ENCODE data around the gene CDK5R2. TPM values are rescaled to one million over a fixed set of nuclear protein-coding genes. Genes with fewer than 3 reads are reported as not detected.

The CDK5R2 gene
- total RNA-seq, 2 experiments from 2014 or later, result not detected

DNA sequence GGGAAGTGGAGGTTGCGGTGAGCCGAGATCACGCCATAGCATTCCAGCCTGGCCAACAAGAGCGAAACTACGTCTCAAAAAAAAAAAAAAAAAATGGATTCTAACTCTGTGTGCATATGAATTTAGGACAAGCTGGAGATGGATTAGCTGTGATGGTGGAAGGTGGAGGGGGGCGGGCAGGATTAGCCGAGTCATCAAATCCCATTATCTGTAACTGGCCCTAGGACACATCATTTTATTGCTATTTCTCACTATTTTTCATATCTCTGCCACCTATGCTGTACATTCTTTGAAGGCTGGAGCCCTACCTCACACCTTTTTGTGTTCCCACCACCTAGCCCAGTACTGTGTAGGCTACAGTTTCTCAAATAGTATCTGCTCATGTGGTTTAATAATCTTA is 7.3 kb upstream of the CDK5R2 start:
- Mint-ChIP-seq H3K9me3 (no peaks in the 10 kb centered on the region), H3K27me3 (peaks cover 32% of the 10 kb centered on the region), H3K4me3 (no peak overlapping the region), H3K36me3 (ENCODE audit: low read depth) (no peaks in the 10 kb centered on the region), H3K4me1 (ENCODE audit: low read depth) (no peaks in the 10 kb centered on the region), H3K27ac (no peak overlapping the region)
- DNase-seq, result no peak
- CTCF ChIA-PET, result interaction anchor here (0.6 to 1.5 kb wide), 4 partner anchors 12 to 385 kb away, joined by 3 to 6 read pairs (median 4); no protein-coding TSS in a partner anchor
- intact Hi-C loops (cut with micrococcal nuclease), result no loop called here
- ATAC-seq, result no peak
- POLR2A ChIA-PET, result no interaction called here
- TF ChIP-seq, protein P1, sequence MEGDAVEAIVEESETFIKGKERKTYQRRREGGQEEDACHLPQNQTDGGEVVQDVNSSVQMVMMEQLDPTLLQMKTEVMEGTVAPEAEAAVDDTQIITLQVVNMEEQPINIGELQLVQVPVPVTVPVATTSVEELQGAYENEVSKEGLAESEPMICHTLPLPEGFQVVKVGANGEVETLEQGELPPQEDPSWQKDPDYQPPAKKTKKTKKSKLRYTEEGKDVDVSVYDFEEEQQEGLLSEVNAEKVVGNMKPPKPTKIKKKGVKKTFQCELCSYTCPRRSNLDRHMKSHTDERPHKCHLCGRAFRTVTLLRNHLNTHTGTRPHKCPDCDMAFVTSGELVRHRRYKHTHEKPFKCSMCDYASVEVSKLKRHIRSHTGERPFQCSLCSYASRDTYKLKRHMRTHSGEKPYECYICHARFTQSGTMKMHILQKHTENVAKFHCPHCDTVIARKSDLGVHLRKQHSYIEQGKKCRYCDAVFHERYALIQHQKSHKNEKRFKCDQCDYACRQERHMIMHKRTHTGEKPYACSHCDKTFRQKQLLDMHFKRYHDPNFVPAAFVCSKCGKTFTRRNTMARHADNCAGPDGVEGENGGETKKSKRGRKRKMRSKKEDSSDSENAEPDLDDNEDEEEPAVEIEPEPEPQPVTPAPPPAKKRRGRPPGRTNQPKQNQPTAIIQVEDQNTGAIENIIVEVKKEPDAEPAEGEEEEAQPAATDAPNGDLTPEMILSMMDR (IDR thresholded peaks at IDR 0.05), result no peak

DNA sequence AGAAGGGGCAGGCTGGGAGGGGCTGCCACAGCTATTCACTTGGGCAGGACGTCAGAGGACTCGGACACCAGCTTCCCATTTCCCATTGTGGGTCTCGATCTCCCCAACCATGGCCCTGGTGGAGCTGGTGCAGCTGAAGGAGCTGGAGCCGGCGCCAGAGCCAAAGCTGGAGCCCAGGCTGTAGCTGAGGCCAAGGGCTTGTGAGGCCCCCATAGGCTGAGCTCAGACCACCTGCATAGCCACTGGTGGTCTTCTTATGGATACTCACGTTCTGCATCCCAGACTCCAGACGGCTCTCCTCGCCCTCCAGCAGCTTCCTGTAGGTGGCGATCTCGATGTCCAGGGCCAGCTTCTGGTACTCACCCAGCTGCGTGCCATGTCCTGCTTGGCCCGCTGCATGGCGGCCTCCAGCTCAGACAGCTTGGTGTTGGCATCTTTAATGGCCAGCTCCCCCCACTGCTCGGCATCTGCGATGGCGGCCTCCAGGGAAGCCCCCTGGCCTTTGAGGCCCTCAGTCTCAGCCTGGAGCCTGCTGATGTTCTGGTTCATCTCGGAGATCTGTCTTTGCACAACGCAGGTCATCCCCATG is 6.0 kb upstream of the CDK5R2 start:
- ChIA-PET CTCF (interaction anchor here (0.6 to 1.5 kb wide), 5 partner anchors 22 to 110 kb away, joined by 3 to 6 read pairs (median 3); no protein-coding TSS in a partner anchor), POLR2A (no interaction called here)
- DNase-seq, result no peak
- Mint-ChIP-seq H3K4me3 (no peak overlapping the region), H3K27ac (no peak overlapping the region), H3K27me3 (peaks cover 41% of the 10 kb centered on the region), H3K9me3 (no peaks in the 10 kb centered on the region), H3K36me3 (ENCODE audit: low read depth) (no peaks in the 10 kb centered on the region), H3K4me1 (ENCODE audit: low read depth) (no peaks in the 10 kb centered on the region)
- TF ChIP-seq, protein P1 (IDR thresholded peaks at IDR 0.05), result no peak
- intact Hi-C loops (cut with micrococcal nuclease), result no loop called here
- no peak for ATAC-seq

DNA sequence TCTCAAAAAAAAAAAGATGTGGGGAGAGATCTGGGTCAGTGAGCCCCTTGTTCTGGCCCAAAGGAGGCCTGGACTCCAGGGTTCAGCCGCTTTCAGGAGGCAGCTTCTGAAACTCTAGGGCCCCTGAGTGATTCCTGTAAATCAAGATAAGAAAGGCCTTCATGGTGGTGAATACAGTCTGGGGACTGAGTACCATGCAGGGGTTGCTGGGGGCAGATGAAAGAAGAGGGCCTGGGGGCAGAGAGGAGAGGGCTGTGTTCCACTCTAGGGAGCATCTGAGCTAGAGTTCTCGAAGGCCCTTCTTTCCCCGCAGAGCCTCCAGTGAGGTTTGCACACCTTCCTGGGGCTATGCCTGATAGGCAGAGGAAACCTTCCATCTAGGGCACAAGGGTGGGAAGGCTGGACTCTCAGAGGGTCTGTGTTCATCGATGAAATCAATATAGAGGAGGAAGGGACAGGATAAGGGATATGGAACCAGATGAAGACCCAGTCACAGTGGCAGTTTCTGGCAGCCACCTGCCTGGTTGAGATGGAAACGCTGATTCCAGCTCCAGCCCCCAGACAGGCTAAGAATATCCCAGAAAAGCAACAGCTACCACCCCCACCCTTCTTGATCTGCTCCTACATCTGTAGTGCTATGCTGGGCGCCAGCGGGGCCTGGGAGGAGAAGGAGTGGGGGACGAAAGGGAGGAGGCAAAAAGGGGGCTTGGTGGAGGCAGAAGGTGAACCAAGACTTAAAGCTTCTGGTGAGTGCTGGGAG is 4.7 kb upstream of the CDK5R2 start:
- Mint-ChIP-seq H3K4me1 (ENCODE audit: low read depth) (peaks cover 4% of the 10 kb centered on the region), H3K27me3 (peaks cover 51% of the 10 kb centered on the region), H3K27ac (no peak overlapping the region), H3K4me3 (no peak overlapping the region), H3K9me3 (no peaks in the 10 kb centered on the region), H3K36me3 (ENCODE audit: low read depth) (no peaks in the 10 kb centered on the region)
- intact Hi-C loops (cut with micrococcal nuclease), result no loop called here
- DNase-seq (no peak), ATAC-seq (no peak)
- TF ChIP-seq, protein P1 (IDR thresholded peaks at IDR 0.05), result no peak
- ChIA-PET CTCF (interaction anchor here (1.0 to 1.6 kb wide), 3 partner anchors 25 to 79 kb away, joined by 3 to 4 read pairs (median 3); no protein-coding TSS in a partner anchor), POLR2A (no interaction called here)

DNA sequence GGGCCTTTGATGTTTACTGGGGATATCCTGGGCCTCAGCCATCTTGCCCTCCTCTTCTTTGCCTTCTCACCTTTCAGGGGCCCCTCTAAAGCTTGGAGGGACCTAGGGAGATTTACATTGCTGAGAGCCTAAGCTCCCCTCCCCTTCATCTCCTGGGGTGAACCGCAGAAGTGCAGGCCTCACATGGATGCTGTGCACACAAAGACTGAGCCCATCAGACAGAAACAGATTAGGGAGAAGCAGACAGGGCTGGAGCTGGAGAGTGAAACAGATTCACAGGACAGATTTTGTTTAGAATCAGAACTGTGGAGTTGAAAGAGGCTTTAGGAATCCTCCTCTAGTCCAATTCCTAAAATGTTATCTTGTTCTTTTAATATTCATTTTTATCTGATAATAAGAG is 3.4 kb upstream of the CDK5R2 start:
- ATAC-seq (no peak), DNase-seq (no peak)
- H3K4me1 Mint-ChIP-seq (ENCODE audit: low read depth), result peaks cover 8% of the 10 kb centered on the region
- no peak overlapping the region for H3K27ac Mint-ChIP-seq
- no peak overlapping the region for H3K4me3 Mint-ChIP-seq
- ChIA-PET CTCF (interaction anchor here (1.6 kb wide), 1 partner anchor 24 kb away, joined by 4 read pairs; no protein-coding TSS in a partner anchor), POLR2A (no interaction called here)
- H3K36me3 Mint-ChIP-seq (ENCODE audit: low read depth), result no peaks in the 10 kb centered on the region
- TF ChIP-seq, protein P1 (IDR thresholded peaks at IDR 0.05), result no peak
- H3K9me3 Mint-ChIP-seq, result no peaks in the 10 kb centered on the region
- peaks cover 52% of the 10 kb centered on the region for H3K27me3 Mint-ChIP-seq
- intact Hi-C loops (cut with micrococcal nuclease), result no loop called here

DNA sequence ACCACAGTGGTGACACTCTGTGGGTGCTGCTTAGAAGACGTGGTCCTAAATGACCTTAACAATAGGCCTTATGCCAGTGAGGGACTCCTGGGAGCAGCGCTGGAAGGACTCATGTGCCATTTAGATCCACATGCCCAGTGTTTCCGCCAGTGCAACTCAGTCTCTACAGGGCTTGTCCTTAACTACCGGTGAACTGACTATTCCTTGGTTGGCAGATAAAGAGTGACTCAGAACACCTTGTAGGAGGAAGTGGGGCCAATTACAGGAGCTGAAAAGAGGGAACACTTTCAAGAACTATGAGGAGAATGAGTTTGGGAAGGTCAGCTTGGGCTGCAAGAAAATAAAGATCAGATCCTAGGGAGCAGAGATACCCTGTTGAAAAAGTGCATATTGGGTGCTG is 1.8 kb upstream of the CDK5R2 start:
- TF ChIP-seq, protein P1 (IDR thresholded peaks at IDR 0.05), result no peak
- Mint-ChIP-seq H3K4me3 (no peak overlapping the region), H3K27me3 (peaks cover 61% of the 10 kb centered on the region), H3K4me1 (ENCODE audit: low read depth) (peaks cover 11% of the 10 kb centered on the region), H3K9me3 (no peaks in the 10 kb centered on the region), H3K36me3 (ENCODE audit: low read depth) (peaks cover 2% of the 10 kb centered on the region), H3K27ac (no peak overlapping the region)
- ChIA-PET CTCF (interaction anchor here (0.7 to 2.2 kb wide), 10 partner anchors 22 to 341 kb away, joined by 3 to 8 read pairs (median 3); no protein-coding TSS in a partner anchor), POLR2A (no interaction called here)
- DNase-seq (no peak), ATAC-seq (no peak)
- intact Hi-C loops (cut with micrococcal nuclease), result no loop called here
